ENCODE measurements around the gene METTL23. TPM values are rescaled to one million over a fixed set of nuclear protein-coding genes. Genes with fewer than 3 reads are reported as not detected.

The METTL23 gene
- total RNA-seq, 1 experiment from 2014 or later, result 57.8 TPM

- Histone ChIP-seq H3K4me3 (replicated peaks in 1 of 2; ENCODE audit: low read depth in 1 of 2, low read length in 2 of 2) (no peak overlapping the region), H3K4me2 (ENCODE audit: low read length) (no peak overlapping the region), H3K27ac (ENCODE audit: low read depth, low read length) (no peak overlapping the region), H3K36me3 (ENCODE audit: control insufficient read depth in 1 of 2, insufficient read depth in 2 of 2, low read length in 2 of 2) (peaks cover 72 to 83% of the 10 kb centered on the region in 2 experiments), H3K9me2 (ENCODE audit: insufficient read depth) (no peaks in the 10 kb centered on the region), H2AFZ (ENCODE audit: low read depth, low read length, poor library complexity, severe bottlenecking) (no peak overlapping the region), H3K9ac (ENCODE audit: low read length) (no peak overlapping the region), H3K79me2 (ENCODE audit: insufficient read depth, low read length) (peaks cover 66% of the 10 kb centered on the region), H3K4me1 (ENCODE audit: control insufficient read depth in 1 of 2, insufficient read depth in 2 of 2, low read length in 2 of 2) (peaks cover 6 to 10% of the 10 kb centered on the region in 2 experiments), H3K9me3 (ENCODE audit: control insufficient read depth in 1 of 2, insufficient read depth in 1 of 2, low read depth in 1 of 2, low read length in 2 of 2) (no peaks in the 10 kb centered on the region), H3K27me3 (ENCODE audit: insufficient read depth, low read length) (no peaks in the 10 kb centered on the region), H4K20me1 (ENCODE audit: insufficient read depth) (no peaks in the 10 kb centered on the region; the same call in 1 of the 2 replicates)
- CTCF ChIA-PET, result no interaction called here
- RAD21 ChIA-PET (ENCODE audit: low non-redundant PET in 1 of 2, low total read pairs in 2 of 2, uncharacterized antibody in 2 of 2, unreplicated experiment in 2 of 2), result no interaction called here
- POLR2A ChIA-PET, result no interaction called here
- intact Hi-C loops (cut with micrococcal nuclease), result no loop called here
- no peak for TF ChIP-seq EZH2phosphoT487 (IDR thresholded peaks at IDR 0.05; ENCODE audit: borderline replicate concordance)
- TF ChIP-seq ZFX (IDR thresholded peaks at IDR 0.05), result no peak
- TF ChIP-seq ZNF274 (IDR thresholded peaks at IDR 0.05; ENCODE audit: low read depth, low read length), result no peak
- no peak for TF ChIP-seq POLR2A (IDR thresholded peaks at IDR 0.05; ENCODE audit: borderline replicate concordance, extremely low read depth, insufficient read depth, insufficient read length)
- no peak for TF ChIP-seq CBX3 (IDR thresholded peaks at IDR 0.05; ENCODE audit: low read depth)
- TF ChIP-seq RAD21 (IDR thresholded peaks at IDR 0.05; ENCODE audit: low read depth), result no peak
- TF ChIP-seq YY1 (IDR thresholded peaks at IDR 0.05; ENCODE audit: extremely low read depth, insufficient replicate concordance, low read depth, low read length), result no peak
- TF ChIP-seq EZH2 (IDR thresholded peaks at IDR 0.05), result no peak
- no peak for TF ChIP-seq JUND (IDR thresholded peaks at IDR 0.05)
- no peak for TF ChIP-seq CEBPB (IDR thresholded peaks at IDR 0.05; ENCODE audit: low read depth)
- TF ChIP-seq SRF (IDR thresholded peaks at IDR 0.05; ENCODE audit: low read depth), result no peak
- no peak for TF ChIP-seq SIN3A (IDR thresholded peaks at IDR 0.05; ENCODE audit: low read depth)
- TF ChIP-seq ELF1 (IDR thresholded peaks at IDR 0.05; ENCODE audit: borderline replicate concordance, low read depth), result no peak
- no peak for TF ChIP-seq FOSL1 (IDR thresholded peaks at IDR 0.05; ENCODE audit: low read depth)
- no peak for TF ChIP-seq ZBTB33 (IDR thresholded peaks at IDR 0.05; ENCODE audit: extremely low read depth, insufficient replicate concordance, low read length)
- TF ChIP-seq SP1 (IDR thresholded peaks at IDR 0.05; ENCODE audit: low read depth), result no peak
- no TSS peak for BruUV-seq (replicated peaks)
- DNase-seq (ENCODE audit: low read depth, low spot score) (no peak), ATAC-seq (no peak)
Observed at GRCh38 chr17:76720941-76721340, 5.7 kb upstream of the METTL23 start.

All from HCT116 (cell line).